Myocyte (in vitro differentiated cells): ENCODE results near the gene EIF4A3. TPM values are rescaled to one million over a fixed set of nuclear protein-coding genes. Genes with fewer than 3 reads are reported as not detected.

Experiments used
- DNase-seq: peaks from one replicate; pipeline ENCODE4 v3.0.0-alpha.2; 2012; ENCODE audit warnings: low read depth
- total RNA-seq: library from RNA; depleted of rRNA; stranded (reverse); fragments of >200 nt; gene quantifications from 2 replicates; pipeline ENCODE4 v1.2.3, GENCODE V29; 2014

Gene EIF4A3
- total RNA-seq, 1 donor from 2014 or later = 77.9 TPM

DNA sequence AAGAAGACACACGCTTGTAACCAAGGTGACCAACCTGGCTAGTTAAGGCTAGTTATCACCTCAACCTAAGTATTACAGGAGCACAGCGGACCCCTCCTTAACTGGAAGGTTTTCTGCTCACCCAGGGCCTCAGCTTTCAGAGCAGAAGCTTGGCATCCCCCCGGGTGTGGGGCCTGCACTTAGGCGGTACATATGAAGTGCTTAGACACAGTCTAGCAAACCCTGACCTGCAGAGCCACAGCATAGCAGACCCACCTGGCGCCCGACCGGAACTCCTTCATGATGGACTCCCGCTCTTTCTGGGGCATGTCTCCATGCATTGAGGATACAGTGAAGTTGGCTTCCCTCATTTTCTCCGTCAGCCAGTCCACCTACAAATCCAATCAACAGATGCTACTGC lies 9.8 kb downstream of the EIF4A3 start:
- no peak for DNase-seq

DNA sequence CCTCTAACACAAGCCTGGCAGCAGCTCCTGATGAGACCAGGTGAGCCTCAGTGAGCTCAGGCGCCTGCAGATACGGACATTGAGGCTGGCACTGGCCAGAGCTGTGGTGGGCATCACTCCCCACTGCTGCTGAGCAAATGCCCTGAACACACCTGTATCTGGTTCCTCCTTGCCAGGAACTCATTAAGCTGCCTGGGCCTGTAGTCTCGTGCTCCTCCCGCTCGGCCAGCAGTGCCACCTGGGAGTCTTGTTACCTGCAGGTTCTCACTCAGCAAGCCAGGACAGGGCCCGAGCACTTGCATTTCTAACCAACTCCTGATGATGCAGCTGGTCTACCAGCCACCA lies 13.3 kb downstream of the EIF4A3 start:
- DNase-seq = no peak

DNA sequence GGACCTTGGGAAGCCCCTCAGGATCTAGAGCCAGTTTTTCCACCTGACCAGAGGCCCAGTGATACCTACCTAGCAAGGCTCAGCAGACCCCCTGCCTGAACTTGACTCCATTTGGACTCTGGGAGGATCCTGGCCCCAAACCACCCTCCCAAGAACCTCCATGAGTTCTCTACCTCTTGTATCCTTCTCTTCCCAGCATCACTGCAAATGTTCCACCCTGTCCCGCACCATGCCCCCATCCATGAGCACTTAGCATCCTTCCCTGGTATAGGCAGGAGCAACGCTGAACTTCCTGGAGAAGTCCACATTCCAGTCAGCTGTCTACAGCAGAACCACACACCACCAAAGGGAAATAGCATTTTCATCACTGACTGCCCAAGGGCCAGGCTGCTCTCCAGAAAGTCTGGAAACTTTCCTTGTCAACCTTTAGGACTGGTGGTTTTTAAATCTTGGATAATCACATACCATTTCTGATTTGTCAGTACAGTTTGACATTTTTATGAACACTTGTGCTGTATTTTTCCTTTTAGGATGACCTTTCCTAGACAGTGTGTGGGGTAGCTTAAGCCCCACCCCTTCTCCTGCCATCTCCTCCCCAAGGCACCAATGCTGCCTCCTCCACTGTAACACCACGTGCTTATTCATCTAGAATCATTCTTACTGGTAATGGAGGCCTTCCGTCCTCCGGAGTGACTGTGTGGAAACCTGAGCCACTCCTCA lies 13.9 kb downstream of the EIF4A3 start:
- DNase-seq = no peak

DNA sequence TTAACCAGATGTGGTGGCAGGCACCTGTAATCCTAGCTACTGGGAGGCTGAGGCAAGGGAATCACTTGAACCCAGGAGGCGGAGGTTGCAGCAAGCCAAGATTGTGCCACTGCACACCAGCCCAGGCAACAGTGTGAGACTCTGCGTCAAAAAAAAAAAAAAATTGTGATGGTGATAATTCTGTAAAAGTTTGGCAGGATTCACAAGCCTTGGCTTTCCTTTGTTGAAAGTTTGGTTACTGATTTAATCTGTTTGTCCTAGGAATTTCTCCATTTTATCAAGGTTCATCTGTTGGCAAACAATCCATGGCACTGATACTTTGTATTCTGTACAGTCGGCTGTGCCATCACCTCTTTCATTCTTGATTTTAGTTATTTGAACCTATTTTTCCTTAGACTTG lies 15.9 kb downstream of the EIF4A3 start:
- no peak for DNase-seq

DNA sequence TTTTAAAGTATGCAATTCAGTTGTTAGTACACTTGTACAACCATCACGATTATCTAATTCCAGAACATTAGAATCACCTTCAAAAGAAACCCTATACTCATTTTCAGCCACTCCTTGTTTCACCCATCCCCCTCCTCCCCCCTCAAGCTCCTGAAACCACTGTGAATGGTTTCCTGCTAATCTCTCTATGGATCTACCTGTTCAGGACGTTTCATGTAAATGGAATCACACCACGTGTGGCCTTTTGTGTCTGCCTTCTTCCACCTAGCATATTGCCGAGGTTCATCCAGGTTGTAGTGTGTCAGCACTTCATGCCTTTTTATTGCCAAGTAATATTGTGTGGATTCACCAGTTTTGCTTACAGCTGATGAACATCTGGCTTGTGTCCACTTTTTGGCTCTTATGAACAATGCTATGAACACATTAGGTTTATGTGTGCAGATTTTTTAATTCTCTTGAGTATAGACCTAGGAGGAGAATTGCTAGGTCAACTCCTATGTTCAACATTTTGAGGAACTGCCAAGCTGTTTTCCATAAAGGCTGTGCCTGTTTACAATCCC lies 17.8 kb downstream of the EIF4A3 start:
- no peak for DNase-seq

DNA sequence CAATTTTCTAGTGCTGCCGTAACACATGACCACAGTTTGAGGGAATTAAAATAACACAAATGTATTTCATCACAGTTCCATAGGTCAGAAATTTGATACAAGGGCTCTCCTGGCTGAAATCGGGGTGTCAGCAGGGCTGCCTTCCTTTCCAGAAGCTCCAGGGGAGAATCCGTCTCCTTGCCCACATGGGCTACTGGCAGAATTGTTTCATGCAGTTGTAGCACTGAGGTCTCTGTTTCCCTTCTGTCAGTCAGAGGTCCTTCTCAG lies 20.5 kb downstream of the EIF4A3 start:
- no peak for DNase-seq

DNA sequence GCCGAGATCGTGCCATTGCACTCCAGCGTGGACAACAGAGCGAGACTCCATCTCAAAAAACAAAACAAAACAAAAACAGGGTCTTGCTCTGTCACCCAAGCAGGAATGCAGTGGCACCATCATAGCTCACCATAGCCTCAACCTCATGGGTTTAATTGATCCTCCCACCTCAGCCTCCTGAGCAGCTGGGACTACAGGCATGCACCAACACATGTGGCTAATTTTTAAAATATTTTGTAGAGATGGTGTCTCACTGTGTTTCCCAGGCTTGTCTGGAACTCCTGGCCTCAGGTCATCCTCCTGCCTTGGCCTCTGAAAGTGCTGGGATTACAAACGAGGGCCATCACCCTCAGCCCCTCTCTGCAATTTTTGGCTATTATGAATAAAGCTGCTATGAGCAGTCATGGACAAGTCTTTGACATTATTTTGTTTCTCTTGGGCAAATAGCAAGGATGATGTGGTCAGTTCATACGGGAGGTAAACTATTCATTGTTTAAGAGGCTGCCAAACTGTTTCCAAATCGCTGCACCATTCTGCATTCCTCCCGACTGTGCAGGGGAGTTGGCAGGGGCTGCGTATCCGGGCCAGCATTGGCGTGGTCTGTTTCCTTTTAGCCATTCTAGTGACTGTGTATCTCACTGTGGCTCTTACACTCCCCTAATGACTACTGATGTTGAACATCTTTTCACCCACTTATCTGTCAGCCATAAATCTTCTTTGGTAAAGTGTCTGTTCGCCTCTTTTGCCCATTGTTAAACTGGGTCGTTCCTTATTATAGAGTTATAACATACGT lies 21.1 kb downstream of the EIF4A3 start:
- DNase-seq = no peak

DNA sequence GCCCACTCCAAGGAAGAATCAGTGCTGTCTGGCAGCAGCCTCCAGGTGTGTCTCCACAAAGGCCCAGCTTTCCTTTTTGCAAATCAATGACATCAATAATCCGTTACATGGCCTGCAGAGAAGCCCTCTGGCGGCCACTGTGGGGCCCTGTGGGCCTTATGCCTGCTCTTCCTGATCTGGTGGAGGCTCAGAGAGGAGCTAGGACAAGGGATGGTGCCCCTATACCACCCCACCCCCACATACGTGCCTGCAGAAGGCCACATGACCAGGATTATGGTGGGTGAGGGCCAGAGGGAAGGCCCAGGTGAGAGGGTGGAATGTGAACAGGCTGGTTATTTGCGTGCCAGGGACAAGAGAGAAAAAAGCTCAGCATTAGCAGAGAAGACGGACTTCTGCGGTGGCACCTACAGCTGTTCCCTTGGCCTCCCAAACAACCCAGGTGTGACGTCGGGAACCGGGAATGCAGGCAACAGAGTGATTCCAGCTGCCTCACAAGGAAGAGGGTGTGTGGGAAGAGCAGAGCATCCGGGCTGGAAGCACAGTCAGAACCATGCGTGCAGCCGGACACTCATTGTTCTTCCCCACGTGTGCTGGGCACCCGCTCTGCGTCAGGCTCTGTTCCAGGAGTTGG lies 22.5 kb downstream of the EIF4A3 start:
- DNase-seq = peak; percentile 56

DNA sequence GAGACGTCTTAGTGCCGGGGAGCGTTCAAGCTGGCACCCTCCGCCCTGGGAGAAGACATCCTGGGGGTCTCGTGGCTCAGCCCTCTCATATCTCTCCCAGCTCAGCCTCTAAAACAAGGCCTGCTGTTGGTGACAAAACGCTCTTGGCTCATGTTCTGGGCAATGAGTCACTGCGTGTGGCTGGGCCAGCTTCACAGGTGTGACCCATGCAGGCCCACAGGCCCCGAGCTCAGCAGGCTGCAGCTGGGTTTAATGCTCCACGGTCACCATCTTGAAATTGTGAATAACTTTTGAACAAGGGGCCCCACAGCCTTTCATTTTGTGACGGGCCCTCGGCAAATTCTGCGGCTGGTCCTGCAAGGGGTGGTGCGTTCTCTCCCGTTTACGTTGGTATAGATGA lies 23.1 kb downstream of the EIF4A3 start:
- peak; percentile 88 for DNase-seq

DNA sequence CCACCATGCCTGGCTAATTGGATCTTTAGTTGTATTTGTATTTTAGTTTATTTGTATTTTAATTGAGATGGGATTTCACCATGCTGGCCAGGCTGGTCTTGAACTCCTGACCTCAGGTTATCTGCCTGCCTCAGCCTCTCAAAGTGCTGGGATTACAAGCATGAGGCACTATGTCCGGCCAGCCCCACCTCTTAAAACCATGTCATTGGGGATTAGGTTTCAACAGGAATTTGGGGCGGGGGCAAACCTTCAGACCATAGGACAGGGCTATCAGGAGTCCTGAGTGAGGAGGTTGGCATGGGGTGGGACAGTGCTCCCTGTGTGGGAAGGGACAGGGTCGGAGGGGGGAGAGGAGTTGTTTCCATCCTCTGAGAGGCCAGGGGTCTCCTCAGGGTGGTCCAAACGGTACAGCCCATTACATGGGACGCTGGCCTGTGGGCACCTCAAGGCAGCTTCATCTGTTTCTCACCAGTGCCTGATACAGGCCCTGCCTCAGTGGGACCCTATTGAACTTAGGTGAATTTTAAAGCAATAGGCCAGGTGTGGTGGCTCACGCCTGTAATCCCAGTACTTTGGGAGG lies 23.9 kb downstream of the EIF4A3 start:
- DNase-seq = no peak

DNA sequence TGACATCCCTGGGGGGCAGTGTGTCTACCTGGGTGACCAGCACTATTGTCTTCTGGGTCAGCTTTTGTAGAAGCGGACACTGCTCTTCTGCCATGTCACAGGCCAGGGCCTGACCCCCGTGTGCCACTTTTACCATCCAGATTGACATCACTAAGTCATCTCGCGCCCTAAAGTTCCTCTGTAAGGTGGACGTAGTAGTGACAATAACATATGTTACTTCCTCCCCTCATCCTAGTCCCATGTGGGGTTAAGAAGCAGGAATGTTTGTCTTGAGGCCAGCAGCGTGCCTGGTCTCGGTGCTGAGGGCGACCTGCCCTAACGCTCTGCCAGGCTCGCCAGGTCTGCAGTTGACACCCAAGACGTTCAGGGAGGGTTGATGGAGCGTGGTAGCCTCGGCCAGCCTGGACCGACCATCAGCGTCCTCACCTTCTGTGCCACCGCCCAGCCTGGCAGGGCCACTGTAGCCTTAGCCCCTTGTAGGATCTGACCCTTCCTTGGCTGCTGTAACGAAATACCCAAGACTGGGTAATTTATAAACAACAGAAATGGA lies 24.8 kb downstream of the EIF4A3 start:
- DNase-seq = no peak

DNA sequence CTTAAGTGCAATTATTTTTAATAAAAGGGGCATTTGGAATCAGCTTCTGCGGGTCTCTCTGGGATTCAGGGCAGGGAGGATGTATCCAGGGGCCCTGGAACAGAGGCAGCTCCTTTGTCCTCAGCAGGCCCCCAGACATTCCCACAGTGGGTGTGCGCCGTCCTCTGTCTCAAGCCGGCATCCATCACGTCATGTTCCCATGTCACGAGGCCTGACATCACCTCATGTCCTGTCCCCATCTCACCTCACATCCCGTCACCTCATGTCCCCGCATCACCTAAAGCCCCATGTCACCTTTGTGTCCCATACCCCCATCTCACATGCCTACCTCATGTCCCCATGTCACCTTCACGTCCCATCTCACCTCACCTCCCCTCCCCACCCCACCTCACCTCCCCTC lies 27.1 kb downstream of the EIF4A3 start:
- no peak for DNase-seq

DNA sequence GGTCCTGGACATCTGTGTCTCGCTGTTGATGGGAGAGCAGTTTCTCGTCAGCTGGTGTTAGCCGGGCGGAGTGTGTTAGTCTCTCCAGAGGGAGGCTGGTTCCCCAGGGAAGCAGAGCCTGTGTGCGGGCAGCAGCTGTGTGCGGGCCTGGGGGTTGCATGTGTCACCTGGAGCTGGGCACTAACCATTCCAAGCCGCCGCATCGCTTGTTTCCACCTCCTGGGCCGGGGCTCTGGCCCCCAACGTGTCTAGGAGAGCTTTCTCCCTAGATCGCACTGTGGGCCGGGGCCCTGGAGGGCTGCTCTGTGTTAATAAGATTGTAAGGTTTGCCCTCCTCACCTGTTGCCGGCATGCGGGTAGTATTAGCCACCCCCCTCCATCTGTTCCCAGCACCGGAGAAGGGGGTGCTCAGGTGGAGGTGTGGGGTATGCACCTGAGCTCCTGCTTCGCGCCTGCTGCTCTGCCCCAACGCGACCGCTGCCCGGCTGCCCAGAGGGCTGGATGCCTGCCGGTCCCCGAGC lies 27.6 kb downstream of the EIF4A3 start:
- DNase-seq = peak; percentile 9

DNA sequence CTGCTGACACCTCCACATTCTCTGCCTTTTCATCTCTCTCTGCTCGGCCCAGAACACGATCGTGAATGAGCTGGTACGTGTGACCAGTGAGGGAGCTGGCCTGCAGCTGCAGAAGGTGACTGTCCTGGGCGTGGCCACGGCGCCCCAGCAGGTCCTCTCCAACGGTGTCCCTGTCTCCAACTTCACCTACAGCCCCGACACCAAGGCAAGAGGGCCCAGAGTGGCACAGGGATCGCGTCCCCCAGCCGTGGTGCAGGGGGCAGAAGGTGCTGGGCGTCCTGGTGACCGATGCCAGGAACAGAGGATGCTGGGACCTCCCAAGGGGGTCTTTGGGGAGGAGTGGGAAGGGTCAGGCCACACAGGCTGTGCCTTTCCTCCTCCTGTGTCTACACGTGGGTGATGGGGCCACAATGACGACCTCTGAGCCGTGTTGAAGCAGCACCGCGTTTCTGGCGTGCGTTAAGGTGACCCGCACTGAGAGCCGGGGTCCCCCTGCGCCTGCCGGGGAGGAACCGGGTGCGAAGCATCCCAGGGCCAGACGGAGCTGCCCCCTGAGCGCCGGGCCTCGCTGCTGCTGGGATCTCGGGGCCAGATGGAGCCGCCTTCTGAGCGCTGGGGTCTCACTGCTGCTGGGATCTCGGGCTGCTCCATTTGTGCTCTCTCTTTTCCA lies 28.2 kb downstream of the EIF4A3 start:
- DNase-seq = no peak

DNA sequence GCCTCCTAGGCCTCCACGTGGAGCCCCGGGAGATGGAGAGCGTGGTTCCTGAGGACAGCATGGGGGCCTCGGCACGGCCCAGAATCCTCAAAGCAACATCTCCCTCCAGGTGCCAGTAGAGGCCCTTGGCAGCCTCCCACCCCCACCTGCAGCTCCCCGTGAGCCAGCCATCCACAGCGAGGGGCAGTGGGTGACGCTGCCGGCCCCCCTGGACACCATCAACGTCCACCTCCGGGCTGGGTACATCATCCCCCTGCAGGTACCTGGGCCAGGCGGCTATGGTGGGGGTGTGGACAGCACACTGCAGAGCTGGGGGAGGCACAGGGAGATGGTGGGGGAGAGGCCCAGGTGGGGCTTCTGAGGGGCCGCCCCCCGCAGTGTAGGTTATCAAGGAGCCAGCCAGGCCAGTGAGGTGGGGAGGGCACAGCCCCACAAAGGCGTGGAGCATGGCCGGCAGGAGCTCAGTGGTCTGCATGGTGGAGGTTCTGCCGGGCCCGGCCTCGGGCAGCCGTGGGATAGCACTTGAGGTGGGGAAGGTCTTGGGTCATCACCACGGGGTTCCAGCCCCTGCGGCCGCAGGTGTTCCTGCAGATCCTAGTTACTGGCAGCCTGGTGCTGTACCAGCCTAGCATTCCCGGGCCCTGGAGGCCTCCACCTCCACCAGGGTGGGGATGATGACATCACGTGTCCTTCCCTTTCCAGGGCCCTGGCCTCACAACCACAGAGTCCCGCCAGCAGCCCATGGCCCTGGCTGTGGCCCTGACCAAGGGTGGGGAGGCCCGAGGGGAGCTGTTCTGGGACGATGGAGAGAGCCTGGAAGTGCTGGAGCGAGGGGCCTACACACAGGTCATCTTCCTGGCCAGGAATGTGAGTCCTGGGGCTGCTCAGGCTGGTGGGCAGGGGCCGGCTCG lies 29.2 kb downstream of the EIF4A3 start:
- DNase-seq = no peak

DNA sequence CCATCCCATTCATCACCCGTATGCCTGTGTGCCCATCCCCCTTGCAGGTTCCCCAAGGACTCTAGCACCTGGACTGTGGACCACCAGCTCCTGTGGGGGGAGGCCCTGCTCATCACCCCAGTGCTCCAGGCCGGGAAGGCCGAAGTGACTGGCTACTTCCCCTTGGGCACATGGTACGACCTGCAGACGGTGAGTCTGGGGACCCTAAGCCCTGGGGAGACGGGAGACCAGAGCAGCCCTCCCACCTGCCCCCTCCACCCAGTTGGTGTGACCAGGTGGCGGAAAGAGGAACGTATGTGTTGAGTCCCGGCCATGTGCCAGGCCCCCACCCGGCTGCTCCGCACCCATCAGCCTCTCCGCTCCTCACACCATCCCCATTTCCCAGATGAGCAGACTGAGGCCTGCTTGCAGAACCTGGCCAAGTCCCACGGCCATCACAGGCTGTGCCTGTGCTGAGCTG lies 30.0 kb downstream of the EIF4A3 start:
- no peak for DNase-seq

DNA sequence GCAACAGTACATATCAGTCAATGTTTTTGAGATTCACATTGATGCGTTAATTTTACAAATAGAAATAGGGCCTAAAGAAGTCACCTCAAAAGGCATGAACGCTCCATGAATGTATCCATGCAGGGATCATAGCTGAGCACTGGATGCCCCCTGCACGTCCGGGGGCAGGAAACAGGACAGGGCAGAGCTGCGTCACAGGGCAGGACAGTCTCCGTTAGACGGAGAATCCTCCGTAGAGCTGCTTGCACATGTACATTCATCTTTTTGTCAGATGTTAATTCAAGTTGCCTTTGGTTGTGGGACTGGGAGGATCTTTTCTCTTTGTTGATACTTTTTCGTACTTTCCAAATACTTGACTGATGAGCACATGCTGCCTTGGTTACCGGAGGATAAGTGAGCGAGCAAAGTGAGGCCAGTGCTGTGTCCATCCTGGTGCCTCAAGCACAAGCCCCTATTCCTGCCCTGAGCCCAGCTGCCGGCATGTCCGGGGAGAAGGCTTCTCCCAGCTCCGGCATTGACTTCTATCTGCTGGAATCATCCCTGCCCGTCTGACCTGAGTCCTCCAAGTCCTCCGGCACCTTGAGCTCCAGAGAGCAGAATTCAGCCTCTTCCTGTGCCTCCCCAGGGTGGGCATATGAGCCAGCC lies 30.5 kb downstream of the EIF4A3 start:
- DNase-seq = no peak

DNA sequence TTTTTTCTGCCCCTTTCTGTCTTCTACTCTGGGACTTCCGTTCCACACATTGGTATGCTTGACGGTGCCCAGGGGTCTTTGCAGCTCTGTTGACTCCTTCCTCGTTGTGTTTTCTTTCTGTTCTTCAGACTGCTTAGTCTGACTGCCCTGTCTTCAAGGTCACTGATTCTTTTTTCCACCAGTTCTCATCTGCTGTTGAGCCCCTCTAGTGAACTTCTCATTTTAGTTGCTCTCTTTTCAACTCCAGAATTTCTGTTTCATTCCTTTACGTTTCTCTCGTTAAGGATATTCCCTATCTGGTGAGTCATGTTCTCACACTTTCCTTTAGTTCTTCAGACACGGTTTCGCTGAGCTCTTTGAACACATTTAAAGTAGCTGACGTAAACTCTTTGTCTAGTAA lies 31.8 kb downstream of the EIF4A3 start:
- DNase-seq = no peak

DNA sequence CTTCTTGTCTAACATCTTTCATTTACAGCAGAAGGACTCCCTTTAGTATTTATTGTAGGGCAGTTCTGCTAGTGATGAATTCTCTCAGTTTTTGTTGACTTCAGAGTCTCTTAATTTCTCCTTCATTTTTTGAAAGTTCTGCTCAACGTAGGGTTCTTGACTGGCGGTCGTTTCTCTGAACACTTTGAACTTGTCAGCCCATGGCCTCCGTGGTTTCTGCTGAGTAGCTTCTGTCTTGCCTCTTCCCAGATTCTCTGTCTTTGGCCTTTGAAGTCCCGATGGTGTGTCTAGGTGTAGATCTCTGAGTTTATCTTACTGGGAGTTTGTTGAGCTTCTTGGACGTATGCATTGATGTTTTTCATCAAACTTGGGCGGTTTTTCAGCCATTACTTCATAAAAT lies 32.2 kb downstream of the EIF4A3 start:
- DNase-seq = no peak
